ENCODE data around the gene RIF1. TPM values are rescaled to one million over a fixed set of nuclear protein-coding genes. Genes with fewer than 3 reads are reported as not detected.
"Not testable (repeated sequence)": the region's sequence is repeated elsewhere in the genome, so short reads cannot be mapped to it uniquely, and the experiment has no call there.

Gene RIF1
- total RNA-seq, 1 donor from 2014 or later, result 96.4 TPM

GRCh38 chr2:151410485-151410834 lies 758 bp downstream of the RIF1 start:
- peak overlapping the region; percentile 90 for H2AFZ ChIP-seq (replicated peaks)
- Mint-ChIP-seq H3K27ac (peak overlapping the region; percentile 95), H3K27me3 (ENCODE audit: insufficient read depth, low read depth) (peaks cover 4% of the 10 kb centered on the region), H3K4me1 (peaks cover 15% of the 10 kb centered on the region), H3K9me3 (no peaks in the 10 kb centered on the region), H3K4me3 (peak overlapping the region; percentile 98), H3K36me3 (peaks cover 20% of the 10 kb centered on the region)
- peak; percentile 57 for DNase-seq (ENCODE audit: low spot score)
- H3F3A ChIP-seq (ENCODE audit: low read depth), result peaks cover 4% of the 10 kb centered on the region
- H3K27me3 ChIP-seq, result no peaks in the 10 kb centered on the region
- no peaks in the 10 kb centered on the region for H3K9me3 ChIP-seq (ENCODE audit: low read depth)
- peaks cover 16% of the 10 kb centered on the region for H3K36me3 ChIP-seq
- H3K9ac ChIP-seq, result peak overlapping the region; percentile 92
- H3K79me2 ChIP-seq (ENCODE audit: low read depth), result peaks cover 57% of the 10 kb centered on the region
- TF ChIP-seq EZH2 (IDR thresholded peaks at IDR 0.05), result no peak
- TF ChIP-seq CTCF (IDR thresholded peaks at IDR 0.05), result no peak
- no peak for TF ChIP-seq EZH2phosphoT487 (IDR thresholded peaks at IDR 0.05)
- peak overlapping the region; percentile 99 for H3K4me2 ChIP-seq
- H3K4me1 ChIP-seq, result peaks cover 10% of the 10 kb centered on the region
- peaks cover 38% of the 10 kb centered on the region for H4K20me1 ChIP-seq (ENCODE audit: low read depth)
- peak overlapping the region; percentile 99 for H3K4me3 ChIP-seq
- peak overlapping the region; percentile 97 for H3K27ac ChIP-seq

GRCh38 chr2:151417650-151418049 lies 7.9 kb downstream of the RIF1 start:
- no peak overlapping the region for H3K4me3 Mint-ChIP-seq
- Histone ChIP-seq H4K20me1 (ENCODE audit: low read depth) (peaks cover 41% of the 10 kb centered on the region), H3K79me2 (ENCODE audit: low read depth) (peaks cover 95% of the 10 kb centered on the region), H3K27ac (no peak overlapping the region), H3K36me3 (peaks cover 36% of the 10 kb centered on the region), H3F3A (ENCODE audit: low read depth) (no peaks in the 10 kb centered on the region), H3K9me3 (ENCODE audit: low read depth) (no peaks in the 10 kb centered on the region), H3K9ac (no peak overlapping the region), H3K4me1 (no peaks in the 10 kb centered on the region), H3K4me2 (no peak overlapping the region), H3K4me3 (no peak overlapping the region), H2AFZ (replicated peaks) (no peak overlapping the region), H3K27me3 (no peaks in the 10 kb centered on the region)
- no peaks in the 10 kb centered on the region for H3K27me3 Mint-ChIP-seq (ENCODE audit: insufficient read depth, low read depth)
- no peaks in the 10 kb centered on the region for H3K9me3 Mint-ChIP-seq
- DNase-seq (ENCODE audit: low spot score), result no peak
- H3K4me1 Mint-ChIP-seq, result no peaks in the 10 kb centered on the region
- H3K36me3 Mint-ChIP-seq, result peaks cover 37% of the 10 kb centered on the region
- H3K27ac Mint-ChIP-seq, result no peak overlapping the region
- TF ChIP-seq EZH2phosphoT487 (IDR thresholded peaks at IDR 0.05), result no peak
- no peak for TF ChIP-seq CTCF (IDR thresholded peaks at IDR 0.05)
- TF ChIP-seq EZH2 (IDR thresholded peaks at IDR 0.05), result no peak

- H3K4me2 ChIP-seq; H2AFZ ChIP-seq (replicated peaks); H3K4me3 Mint-ChIP-seq; H3F3A ChIP-seq (ENCODE audit: low read depth); H3K9me3 Mint-ChIP-seq; H3K9ac ChIP-seq; H3K27ac ChIP-seq; H3K4me1 ChIP-seq; H3K9me3 ChIP-seq (ENCODE audit: low read depth); H3K4me1 Mint-ChIP-seq; H3K27me3 ChIP-seq; H3K27ac Mint-ChIP-seq; H3K4me3 ChIP-seq; DNase-seq (ENCODE audit: low spot score); H3K27me3 Mint-ChIP-seq (ENCODE audit: insufficient read depth, low read depth): not testable (repeated sequence)
- Histone ChIP-seq H3K36me3 (peaks cover 17% of the 10 kb centered on the region), H4K20me1 (ENCODE audit: low read depth) (peaks cover 34% of the 10 kb centered on the region), H3K79me2 (ENCODE audit: low read depth) (peaks cover 95% of the 10 kb centered on the region)
- peaks cover 44% of the 10 kb centered on the region for H3K36me3 Mint-ChIP-seq
Measured at GRCh38 chr2:151421681-151422080, 12.0 kb downstream of the RIF1 start.

- H3K4me3 ChIP-seq, result no peak overlapping the region
- no peaks in the 10 kb centered on the region for H3K9me3 ChIP-seq (ENCODE audit: low read depth)
- Mint-ChIP-seq H3K4me3 (no peak overlapping the region), H3K4me1 (no peaks in the 10 kb centered on the region), H3K36me3 (peaks cover 41% of the 10 kb centered on the region), H3K27me3 (ENCODE audit: insufficient read depth, low read depth) (no peaks in the 10 kb centered on the region), H3K9me3 (no peaks in the 10 kb centered on the region), H3K27ac (no peak overlapping the region)
- peaks cover 34% of the 10 kb centered on the region for H4K20me1 ChIP-seq (ENCODE audit: low read depth)
- no peak overlapping the region for H2AFZ ChIP-seq (replicated peaks)
- no peaks in the 10 kb centered on the region for H3K4me1 ChIP-seq
- no peaks in the 10 kb centered on the region for H3K27me3 ChIP-seq
- peaks cover 95% of the 10 kb centered on the region for H3K79me2 ChIP-seq (ENCODE audit: low read depth)
- H3K36me3 ChIP-seq, result peaks cover 9% of the 10 kb centered on the region
- H3K9ac ChIP-seq, result no peak overlapping the region
- TF ChIP-seq EZH2phosphoT487 (IDR thresholded peaks at IDR 0.05), result no peak
- TF ChIP-seq CTCF (IDR thresholded peaks at IDR 0.05), result no peak
- no peak for TF ChIP-seq EZH2 (IDR thresholded peaks at IDR 0.05)
- no peaks in the 10 kb centered on the region for H3F3A ChIP-seq (ENCODE audit: low read depth)
- no peak overlapping the region for H3K4me2 ChIP-seq
- peak overlapping the region; percentile 20 for H3K27ac ChIP-seq
- DNase-seq (ENCODE audit: low spot score), result no peak
Measured at GRCh38 chr2:151422917-151423439, 13.3 kb downstream of the RIF1 start.
